Activated CD8-positive, alpha-beta memory T cell treated with anti-CD3 and anti-CD28 coated beads, Interleukin-2, amount 50 U/mL, for 1 hour (primary cell): ENCODE measurements around the gene TSC22D4.
"Not testable (repeated sequence)": the region's sequence is repeated elsewhere in the genome, so short reads cannot be mapped to it uniquely, and the experiment has no call there.

ENCODE experiments used
- DNase-seq: peaks from one replicate; pipeline ENCODE4 v3.0.0-alpha.2; 2020; ENCODE audit errors: extremely low read depth

TSC22D4 gene

DNA sequence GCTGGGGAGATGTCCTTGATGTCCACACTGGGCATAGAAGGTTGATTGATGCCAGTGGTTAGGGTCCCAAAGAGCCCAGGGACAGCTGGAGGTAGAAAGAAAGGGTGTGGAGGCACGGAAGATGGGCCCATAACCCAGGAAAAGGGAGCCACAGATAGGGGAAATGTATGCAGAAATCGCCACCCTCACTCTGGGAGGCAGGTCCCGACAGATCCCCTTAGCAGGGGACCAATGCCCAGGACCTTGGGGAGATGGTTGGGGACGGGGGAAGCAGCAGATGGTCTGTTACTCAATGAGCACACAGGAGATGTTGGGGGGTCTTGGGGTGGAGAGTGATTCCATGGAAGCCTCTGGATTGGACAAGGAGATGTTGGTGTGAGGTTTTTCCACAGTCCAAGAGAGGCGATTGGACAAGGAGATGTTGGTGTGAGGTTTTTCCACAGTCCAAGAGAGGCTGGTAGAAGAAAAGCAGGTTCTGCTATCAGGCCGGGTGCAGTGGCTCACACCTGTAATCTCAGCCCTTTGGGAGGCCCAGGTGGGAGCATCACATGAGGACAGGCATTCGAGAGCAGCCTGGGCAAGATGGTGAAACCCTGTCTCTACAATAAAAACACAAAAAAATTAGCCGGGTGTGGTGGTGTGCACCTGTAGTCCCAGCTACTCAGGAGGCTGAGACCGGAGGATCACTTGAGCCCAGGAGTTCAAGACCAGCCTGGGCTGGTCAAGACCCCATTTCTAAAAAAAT lies 35.7 kb downstream of the TSC22D4 start:
- DNase-seq = no peak

- DNase-seq = no peak
These were observed 37.1 kb downstream of the TSC22D4 start for GRCh38 chr7:100441641-100442535.

DNA sequence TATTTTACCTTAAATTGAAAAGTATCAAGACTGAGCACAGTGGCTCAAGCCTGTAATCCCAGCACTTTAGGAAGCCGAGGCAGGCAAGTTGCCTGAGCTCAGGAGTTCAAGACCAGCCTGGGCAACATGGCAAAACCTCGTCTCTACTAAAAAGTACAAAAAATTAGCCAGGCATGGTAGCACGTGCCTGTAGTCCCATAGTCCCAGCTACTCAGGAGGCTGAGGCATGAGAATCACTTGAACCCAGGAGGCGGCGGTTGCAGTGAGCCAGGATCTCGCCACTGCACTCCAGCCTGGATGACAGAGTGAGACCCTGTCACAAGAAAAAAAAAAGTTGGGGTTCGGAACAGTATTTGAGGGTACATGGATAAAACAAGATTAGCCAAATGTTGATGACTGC lies 39.8 kb downstream of the TSC22D4 start:
- not testable (repeated sequence) for DNase-seq

- DNase-seq = not testable (repeated sequence)
These were observed 40.3 kb downstream of the TSC22D4 start for GRCh38 chr7:100438731-100439130.

GRCh38 chr7:100438172-100438571 lies 40.8 kb downstream of the TSC22D4 start:
- DNase-seq = no peak

DNA sequence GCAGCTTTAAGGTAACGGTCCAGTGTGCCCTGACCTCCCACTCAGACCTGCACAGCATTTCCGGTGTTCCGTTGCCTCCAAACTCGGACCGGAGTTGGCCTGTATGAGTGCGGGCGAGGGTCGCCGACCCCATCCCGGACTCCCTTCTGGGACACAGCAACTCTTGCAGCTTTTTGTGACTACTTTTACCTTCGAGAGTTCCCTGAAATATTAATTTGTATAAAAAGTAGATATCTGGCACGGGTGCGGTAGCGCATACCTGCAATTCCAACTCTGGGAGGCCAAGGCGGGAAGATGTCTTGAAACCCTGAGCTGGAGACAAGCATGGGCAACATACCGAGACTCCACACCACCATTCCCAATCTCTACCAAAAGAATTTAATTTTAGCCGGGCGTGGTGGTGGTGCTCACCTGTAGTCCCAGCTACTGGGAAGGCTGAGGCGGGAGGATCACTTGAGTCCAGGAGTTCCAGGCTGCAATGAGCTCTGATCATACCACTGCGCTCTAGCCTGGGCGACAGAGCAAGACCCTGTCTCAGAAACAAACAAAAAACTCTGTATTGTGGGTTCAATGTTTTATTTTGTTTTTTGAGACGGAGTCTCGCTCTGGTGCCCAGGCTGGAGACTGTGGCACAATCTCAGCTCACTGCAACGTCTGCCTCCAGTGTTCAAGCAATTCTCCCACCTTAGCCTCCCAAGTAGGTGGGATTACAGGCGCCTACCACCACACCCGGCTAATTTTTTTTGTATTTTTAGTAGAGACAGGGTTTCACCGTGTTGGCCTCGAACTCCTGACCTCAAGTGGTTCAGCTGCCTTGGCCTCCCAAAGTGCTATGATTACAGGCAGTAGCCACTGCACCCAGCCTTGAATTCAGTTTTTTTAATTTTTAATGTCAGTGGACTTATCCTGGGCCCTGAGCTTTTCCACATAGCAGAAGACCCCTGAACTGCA lies 41.6 kb downstream of the TSC22D4 start:
- DNase-seq = no peak

DNA sequence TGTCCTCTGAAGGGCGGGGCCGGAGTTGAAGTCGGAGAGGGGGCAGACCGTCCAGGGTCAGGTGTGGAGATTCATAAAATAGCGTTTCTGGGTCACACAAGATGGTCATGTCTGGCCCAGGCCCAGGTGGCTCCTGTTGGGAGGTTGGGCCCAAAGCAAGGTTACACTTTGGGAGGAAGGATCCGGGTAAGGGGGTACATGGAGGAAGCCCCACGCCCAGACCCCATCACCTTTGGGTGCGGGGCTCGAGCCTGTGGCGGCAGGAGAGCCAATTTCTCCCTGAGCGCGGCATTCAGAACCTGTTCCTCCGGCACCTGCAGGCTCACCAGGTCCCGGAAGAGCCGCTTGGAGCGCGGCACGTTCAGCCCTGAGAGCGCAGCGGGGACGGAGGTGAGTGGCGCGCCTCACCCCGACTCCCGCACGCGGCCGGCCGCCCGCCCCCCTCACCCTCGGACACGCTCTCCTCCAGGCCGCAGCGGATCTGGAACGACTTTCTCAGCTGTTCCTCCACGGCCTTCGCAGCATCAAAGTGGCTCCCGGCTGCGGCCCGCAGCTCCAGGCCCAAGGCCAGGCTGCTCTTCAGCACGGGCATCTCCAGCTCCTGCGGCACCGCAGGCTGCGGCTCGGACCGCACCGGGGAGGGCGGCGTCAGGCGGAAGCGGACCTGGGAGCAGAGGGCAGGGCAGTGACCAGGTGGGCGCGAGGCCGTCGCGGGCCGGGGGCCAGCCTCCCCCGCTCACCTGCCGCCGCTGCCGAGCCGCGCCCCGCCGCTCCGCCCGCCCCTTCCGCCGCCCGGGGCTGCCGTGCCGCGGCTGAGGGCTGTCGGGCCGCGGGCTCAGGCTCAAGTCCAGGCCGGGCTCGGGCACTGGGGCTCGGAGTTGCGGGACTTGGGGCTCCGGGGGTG lies 43.4 kb downstream of the TSC22D4 start:
- no peak for DNase-seq

GRCh38 chr7:100434297-100435144 lies 44.5 kb downstream of the TSC22D4 start:
- no peak for DNase-seq

DNA sequence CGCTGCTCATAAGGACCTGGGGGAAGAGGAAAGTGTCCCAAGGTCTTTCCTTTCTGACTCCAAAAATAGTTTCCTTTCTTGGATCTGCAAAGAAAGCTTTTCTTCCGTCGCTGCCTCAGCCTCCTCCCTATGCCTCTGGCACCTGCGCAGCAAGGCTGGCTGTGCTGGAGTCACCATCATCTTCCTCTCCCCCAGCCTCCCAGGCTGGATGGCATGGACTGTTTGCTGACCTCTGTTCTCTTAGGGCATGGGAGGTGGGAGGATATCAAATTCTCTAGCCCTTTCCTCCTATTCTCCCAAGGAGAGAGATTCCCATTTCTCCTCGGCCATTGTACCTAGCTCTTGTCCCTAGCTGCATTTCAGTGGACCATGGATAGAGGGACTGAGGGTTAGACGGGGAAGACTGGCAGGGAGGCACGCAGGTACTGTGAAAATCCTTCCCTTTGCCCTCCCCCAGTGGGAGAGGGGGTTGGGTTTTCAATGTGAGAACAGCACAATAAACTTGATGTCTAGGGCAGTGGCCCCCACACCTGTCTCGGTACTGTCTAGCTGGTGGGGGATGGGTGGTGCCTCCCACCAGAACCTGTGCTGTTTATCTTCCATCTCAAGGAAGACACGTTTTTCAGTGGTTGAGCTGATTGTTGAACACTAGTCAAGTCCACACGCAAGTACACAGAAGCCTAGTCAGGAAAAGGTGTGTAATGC lies 45.3 kb downstream of the TSC22D4 start:
- DNase-seq = no peak

DNA sequence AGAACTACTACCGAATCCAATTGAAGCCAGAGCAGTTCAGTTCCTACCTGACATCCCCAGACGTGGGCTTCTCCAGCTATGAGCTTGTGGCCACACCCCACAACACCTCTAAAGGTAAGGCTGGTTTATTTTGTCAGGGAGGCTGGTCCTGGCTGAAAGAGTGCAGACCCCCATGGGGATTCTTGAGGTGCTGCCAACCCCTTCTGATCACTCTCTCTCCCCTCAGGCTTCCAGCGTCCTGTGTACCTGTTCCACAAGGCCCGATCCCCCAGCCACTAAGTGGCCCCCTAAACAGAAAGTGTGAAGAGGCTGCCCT lies 45.8 kb downstream of the TSC22D4 start:
- no peak for DNase-seq

DNA sequence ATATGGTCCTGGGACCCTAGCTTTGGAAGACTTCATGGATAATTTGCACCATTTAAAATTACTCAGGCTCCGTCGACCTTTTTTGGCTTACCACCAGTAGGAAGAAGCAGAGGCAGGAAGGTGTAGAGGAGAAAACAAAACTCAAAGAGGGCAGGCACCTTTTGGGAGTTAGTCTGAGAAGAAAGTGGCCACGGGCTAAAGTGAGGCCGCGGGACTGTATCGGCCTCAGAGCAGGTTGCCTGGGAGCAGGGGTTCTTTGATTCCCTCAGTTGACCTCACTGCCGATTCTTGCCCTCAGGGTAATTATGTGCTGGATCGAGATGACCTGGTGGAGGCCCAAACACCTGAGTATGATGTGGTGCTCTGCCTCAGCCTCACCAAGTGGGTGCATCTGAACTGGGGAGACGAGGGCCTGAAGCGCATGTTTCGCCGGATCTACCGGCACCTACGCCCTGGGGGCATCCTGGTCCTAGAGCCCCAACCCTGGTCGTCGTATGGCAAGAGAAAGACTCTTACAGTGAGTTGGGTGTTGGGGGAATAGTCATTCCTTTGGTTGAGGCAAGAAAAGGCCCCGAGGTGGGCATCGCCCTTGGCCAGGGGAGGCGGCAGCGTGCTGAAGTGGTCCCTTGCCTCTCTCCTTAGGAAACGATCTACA lies 46.3 kb downstream of the TSC22D4 start:
- no peak for DNase-seq

GRCh38 chr7:100432053-100432452 lies 47.0 kb downstream of the TSC22D4 start:
- no peak for DNase-seq

DNA sequence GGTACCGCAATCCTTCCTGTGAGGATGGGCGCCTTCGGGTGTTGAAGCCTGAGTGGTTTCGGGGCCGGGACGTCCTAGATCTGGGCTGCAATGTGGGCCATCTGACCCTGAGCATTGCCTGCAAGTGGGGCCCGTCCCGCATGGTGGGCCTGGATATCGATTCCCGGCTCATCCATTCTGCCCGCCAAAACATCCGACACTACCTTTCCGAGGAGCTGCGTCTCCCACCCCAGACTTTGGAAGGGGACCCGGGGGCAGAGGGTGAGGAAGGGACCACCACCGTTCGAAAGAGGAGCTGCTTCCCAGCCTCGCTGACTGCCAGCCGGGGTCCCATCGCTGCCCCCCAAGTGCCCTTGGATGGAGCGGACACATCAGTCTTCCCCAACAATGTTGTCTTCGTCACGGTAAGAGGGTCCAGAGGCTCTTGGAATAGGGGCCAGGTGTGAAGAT lies 47.7 kb downstream of the TSC22D4 start:
- no peak for DNase-seq

GRCh38 chr7:100430493-100431285 lies 48.3 kb downstream of the TSC22D4 start:
- DNase-seq = no peak

- DNase-seq = peak; percentile 92
These were observed 49.1 kb downstream of the TSC22D4 start, which contains the start of gene MEPCE for GRCh38 chr7:100429637-100430492. MEPCE (plus strand) TSS chr7:100429831; CDS start chr7:100430019, 188 bp downstream.

- peak; percentile 100 for DNase-seq
These were observed 49.9 kb downstream of the TSC22D4 start for GRCh38 chr7:100428967-100429636.
